ENCODE data around the gene ATL2.

DNA sequence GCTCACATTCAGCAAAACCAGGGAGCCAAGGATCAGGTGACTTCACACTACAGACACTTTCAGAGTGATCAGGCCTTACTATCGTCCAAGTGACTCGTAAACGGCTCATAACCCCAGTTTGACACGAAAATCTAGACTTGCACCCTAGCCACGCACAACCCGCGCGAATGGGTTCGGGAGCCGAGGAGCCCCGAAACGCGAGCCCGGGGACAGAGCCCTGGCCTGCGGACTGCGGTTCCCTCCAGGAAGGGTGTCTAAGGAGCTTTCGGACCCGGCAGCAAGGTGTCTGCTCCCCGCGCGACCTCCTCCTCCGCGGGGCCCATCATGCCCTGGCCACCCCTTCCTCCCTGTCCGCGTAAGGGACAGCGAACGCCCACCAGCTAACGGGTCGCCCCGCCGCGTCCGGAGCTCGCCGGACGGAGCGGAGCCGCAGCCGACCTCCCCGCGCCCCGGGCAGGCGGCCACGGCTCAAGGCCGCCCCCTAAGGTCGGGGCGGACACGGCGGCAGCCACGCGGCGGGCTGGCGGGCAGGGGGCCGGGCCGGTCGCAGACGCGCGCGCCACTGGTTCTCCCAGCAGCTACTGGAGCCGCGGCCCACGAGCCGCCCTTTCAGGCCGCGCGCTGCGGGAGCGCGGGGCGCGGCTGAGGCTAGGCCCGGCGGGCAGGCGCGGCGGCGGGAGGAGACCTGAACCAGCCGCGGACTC, 575 bp downstream of the ATL2 start:
- TF ChIP-seq EZH2phosphoT487 (IDR thresholded peaks at IDR 0.05; ENCODE audit: borderline replicate concordance), result no peak
- TF ChIP-seq, protein P1, sequence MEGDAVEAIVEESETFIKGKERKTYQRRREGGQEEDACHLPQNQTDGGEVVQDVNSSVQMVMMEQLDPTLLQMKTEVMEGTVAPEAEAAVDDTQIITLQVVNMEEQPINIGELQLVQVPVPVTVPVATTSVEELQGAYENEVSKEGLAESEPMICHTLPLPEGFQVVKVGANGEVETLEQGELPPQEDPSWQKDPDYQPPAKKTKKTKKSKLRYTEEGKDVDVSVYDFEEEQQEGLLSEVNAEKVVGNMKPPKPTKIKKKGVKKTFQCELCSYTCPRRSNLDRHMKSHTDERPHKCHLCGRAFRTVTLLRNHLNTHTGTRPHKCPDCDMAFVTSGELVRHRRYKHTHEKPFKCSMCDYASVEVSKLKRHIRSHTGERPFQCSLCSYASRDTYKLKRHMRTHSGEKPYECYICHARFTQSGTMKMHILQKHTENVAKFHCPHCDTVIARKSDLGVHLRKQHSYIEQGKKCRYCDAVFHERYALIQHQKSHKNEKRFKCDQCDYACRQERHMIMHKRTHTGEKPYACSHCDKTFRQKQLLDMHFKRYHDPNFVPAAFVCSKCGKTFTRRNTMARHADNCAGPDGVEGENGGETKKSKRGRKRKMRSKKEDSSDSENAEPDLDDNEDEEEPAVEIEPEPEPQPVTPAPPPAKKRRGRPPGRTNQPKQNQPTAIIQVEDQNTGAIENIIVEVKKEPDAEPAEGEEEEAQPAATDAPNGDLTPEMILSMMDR (conservative IDR thresholded peaks at IDR 0.05; ENCODE audit: low read length), result peak; percentile 49
